Measurements from ENCODE around the gene TMEFF2.
A peak's percentile ranks its signal among the peaks of the same experiment; 100 is the strongest.

The TMEFF2 gene

GRCh38 chr2:192010073-192010472, 184.7 kb downstream of the TMEFF2 start:
- no peak for DNase-seq (ENCODE audit: low spot score)

GRCh38 chr2:192007581-192008228, 187.0 kb downstream of the TMEFF2 start:
- peak; percentile 17 for DNase-seq (ENCODE audit: low spot score)

- no peak for DNase-seq (ENCODE audit: low spot score)
These were observed 189.5 kb downstream of the TMEFF2 start for GRCh38 chr2:192005211-192005610.

- DNase-seq (ENCODE audit: low spot score): no peak
These were observed 190.4 kb downstream of the TMEFF2 start for GRCh38 chr2:192004188-192004963.

GRCh38 chr2:192002418-192002817, 192.3 kb downstream of the TMEFF2 start:
- DNase-seq (ENCODE audit: low spot score): no peak

- no peak for DNase-seq (ENCODE audit: low spot score)
These were observed 194.3 kb downstream of the TMEFF2 start for GRCh38 chr2:192000196-192000980.

- DNase-seq (ENCODE audit: low spot score): no peak
These were observed 195.5 kb downstream of the TMEFF2 start for GRCh38 chr2:191999101-191999841.

GRCh38 chr2:191995285-191995684, 199.4 kb downstream of the TMEFF2 start:
- DNase-seq (ENCODE audit: low spot score): no peak

- DNase-seq (ENCODE audit: low spot score): no peak
These were observed 200.0 kb downstream of the TMEFF2 start for GRCh38 chr2:191994749-191995148.

GRCh38 chr2:191991442-191991841, 203.3 kb downstream of the TMEFF2 start:
- DNase-seq (ENCODE audit: low spot score): no peak

GRCh38 chr2:191985740-191986139, 209.0 kb downstream of the TMEFF2 start:
- DNase-seq (ENCODE audit: low spot score): no peak

GRCh38 chr2:191983591-191983990, 211.1 kb downstream of the TMEFF2 start:
- no peak for DNase-seq (ENCODE audit: low spot score)

GRCh38 chr2:191983186-191983585, 211.5 kb downstream of the TMEFF2 start:
- no peak for DNase-seq (ENCODE audit: low spot score)

- DNase-seq (ENCODE audit: low spot score): no peak
These were observed 213.0 kb downstream of the TMEFF2 start for GRCh38 chr2:191981706-191982105.

- DNase-seq (ENCODE audit: low spot score): no peak
These were observed 214.2 kb downstream of the TMEFF2 start for GRCh38 chr2:191980483-191980882.

- no peak for DNase-seq (ENCODE audit: low spot score)
These were observed 215.5 kb downstream of the TMEFF2 start for GRCh38 chr2:191979221-191979730.

- DNase-seq (ENCODE audit: low spot score): no peak
These were observed 217.0 kb downstream of the TMEFF2 start for GRCh38 chr2:191977754-191978153.

GRCh38 chr2:191976436-191976835, 218.3 kb downstream of the TMEFF2 start:
- DNase-seq (ENCODE audit: low spot score): peak; percentile 17

GRCh38 chr2:191974676-191975075, 220.1 kb downstream of the TMEFF2 start:
- DNase-seq (ENCODE audit: low spot score): no peak

GRCh38 chr2:191970867-191971266, 223.9 kb downstream of the TMEFF2 start:
- DNase-seq (ENCODE audit: low spot score): no peak

GRCh38 chr2:191968120-191968519, 226.6 kb downstream of the TMEFF2 start:
- DNase-seq (ENCODE audit: low spot score): no peak

GRCh38 chr2:191965733-191966132, 229.0 kb downstream of the TMEFF2 start:
- DNase-seq (ENCODE audit: low spot score): no peak

All from AG08395 (cell line).